A673 (cell line): Measurements from ENCODE around the gene CENPA.

Experiments used
- EZH2 ChIP-seq: fragments of 200-600 bp; sonication (generic); IDR thresholded peaks from 2 replicates; pipeline ENCODE4 v1.6.1; 2017; ENCODE audit warnings: borderline replicate concordance, low read depth, mild to moderate bottlenecking, mixed read lengths, antibody characterized with exemption, low read length; ENCODE audit not compliant: poor library complexity, severe bottlenecking
- TF ChIP-seq, protein P1 (sequence below): fragments of 300-800, 200-600 bp; sonication (generic); conservative IDR thresholded peaks from 2 replicates; pipeline ENCODE4 v1.5.1; 2017; ENCODE audit warnings: low read depth, mild to moderate bottlenecking, antibody characterized with exemption, low read length, moderate library complexity, mixed read lengths

DNA sequence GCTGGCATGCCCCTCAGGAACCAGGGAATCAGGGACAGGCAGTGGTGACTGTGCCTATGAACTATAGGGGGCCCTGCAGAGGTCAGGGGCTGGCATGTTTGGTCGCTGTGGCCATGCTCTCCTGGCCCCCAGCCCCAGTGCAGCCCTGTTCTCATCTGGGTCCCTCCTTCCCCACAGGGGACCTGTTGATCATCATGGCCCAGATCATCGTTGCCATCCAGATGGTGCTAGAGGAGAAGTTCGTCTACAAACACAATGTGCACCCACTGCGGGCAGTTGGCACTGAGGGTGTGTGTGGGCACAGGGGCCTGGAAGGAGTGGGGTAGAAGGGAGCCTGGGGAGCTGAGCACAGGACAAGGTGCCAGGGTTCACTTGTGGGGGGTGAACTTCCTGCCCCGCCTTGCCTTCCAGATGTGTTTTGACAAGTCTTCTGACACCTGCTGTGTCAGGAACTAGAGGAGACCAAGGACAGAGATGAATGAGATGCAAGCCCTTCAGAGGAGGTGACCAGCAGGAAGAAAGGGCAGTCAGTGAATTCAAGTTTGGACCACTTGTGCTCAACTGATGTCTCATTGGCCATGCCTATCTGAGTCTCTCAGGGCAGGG lies 9.6 kb upstream of the CENPA start:
- TF ChIP-seq, protein P1, sequence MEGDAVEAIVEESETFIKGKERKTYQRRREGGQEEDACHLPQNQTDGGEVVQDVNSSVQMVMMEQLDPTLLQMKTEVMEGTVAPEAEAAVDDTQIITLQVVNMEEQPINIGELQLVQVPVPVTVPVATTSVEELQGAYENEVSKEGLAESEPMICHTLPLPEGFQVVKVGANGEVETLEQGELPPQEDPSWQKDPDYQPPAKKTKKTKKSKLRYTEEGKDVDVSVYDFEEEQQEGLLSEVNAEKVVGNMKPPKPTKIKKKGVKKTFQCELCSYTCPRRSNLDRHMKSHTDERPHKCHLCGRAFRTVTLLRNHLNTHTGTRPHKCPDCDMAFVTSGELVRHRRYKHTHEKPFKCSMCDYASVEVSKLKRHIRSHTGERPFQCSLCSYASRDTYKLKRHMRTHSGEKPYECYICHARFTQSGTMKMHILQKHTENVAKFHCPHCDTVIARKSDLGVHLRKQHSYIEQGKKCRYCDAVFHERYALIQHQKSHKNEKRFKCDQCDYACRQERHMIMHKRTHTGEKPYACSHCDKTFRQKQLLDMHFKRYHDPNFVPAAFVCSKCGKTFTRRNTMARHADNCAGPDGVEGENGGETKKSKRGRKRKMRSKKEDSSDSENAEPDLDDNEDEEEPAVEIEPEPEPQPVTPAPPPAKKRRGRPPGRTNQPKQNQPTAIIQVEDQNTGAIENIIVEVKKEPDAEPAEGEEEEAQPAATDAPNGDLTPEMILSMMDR, result no peak
- TF ChIP-seq EZH2, result no peak
